Loucy (cell line): ENCODE measurements around the gene CKS1B.

ENCODE experiments used
- H2AFZ ChIP-seq: fragments of 200-600 bp; sonication (generic); 2 replicates; pipeline ENCODE4 v1.6.0; 2016; ENCODE audit warnings: antibody characterized with exemption, mild to moderate bottlenecking, low read length, moderate library complexity
- H3F3A ChIP-seq: fragments of 200-600 bp; 2 replicates; pipeline ENCODE4 v1.6.0; 2016; ENCODE audit warnings: antibody characterized with exemption, low read depth, mild to moderate bottlenecking
- H3K27me3 ChIP-seq: fragments of 200-600 bp; sonication (generic); 2 replicates; pipeline ENCODE4 v1.6.1; 2014; ENCODE audit warnings: low read length, mild to moderate bottlenecking; ENCODE audit not compliant: insufficient read depth, poor library complexity, severe bottlenecking
- H3K36me3 ChIP-seq: fragments of 200-600 bp; sonication (generic); 2 replicates; pipeline ENCODE4 v1.6.1; 2016; ENCODE audit warnings: low read length; ENCODE audit not compliant: insufficient read depth
- H3K4me1 ChIP-seq: fragments of 200-600 bp; sonication (generic); 2 replicates; pipeline ENCODE4 v1.5.1; 2014; ENCODE audit warnings: low read length, mild to moderate bottlenecking; ENCODE audit not compliant: insufficient read depth, poor library complexity, severe bottlenecking
- H3K4me2 ChIP-seq: fragments of 200-600 bp; sonication (generic); 2 replicates; pipeline ENCODE4 v1.6.0; 2014; ENCODE audit warnings: antibody characterized with exemption, low read length, low read depth, mild to moderate bottlenecking; ENCODE audit not compliant: poor library complexity, severe bottlenecking
- H3K4me3 ChIP-seq: fragments of 200-600 bp; sonication (generic); 2 replicates; pipeline ENCODE4 v1.5.1; 2014; ENCODE audit warnings: low read length, mild to moderate bottlenecking, mixed read lengths; ENCODE audit not compliant: poor library complexity, severe bottlenecking
- H3K79me2 ChIP-seq: fragments of 200-600 bp; sonication (generic); 2 replicates; pipeline ENCODE4 v1.6.1; 2014; ENCODE audit warnings: low read length; ENCODE audit not compliant: insufficient read depth
- H3K9ac ChIP-seq: fragments of 200-600 bp; sonication (generic); 2 replicates; pipeline ENCODE4 v1.6.0; 2014; ENCODE audit warnings: mild to moderate bottlenecking, low read depth, low read length, moderate library complexity; ENCODE audit not compliant: poor library complexity, severe bottlenecking
- H3K9me2 ChIP-seq: fragments of 200-600 bp; sonication (generic); replicated peaks from 2 replicates; pipeline ENCODE4 v1.6.1; 2016; ENCODE audit warnings: low read depth, low read length, mixed read lengths
- H3K9me3 ChIP-seq: fragments of 200-600 bp; sonication (generic); 2 replicates; pipeline ENCODE4 v1.6.1; 2014; ENCODE audit warnings: mild to moderate bottlenecking, antibody characterized with exemption, low read length, low read depth; ENCODE audit not compliant: insufficient read depth
- H4K20me1 ChIP-seq: fragments of 200-600 bp; sonication (generic); 2 replicates; pipeline ENCODE4 v1.6.0; 2014; ENCODE audit warnings: antibody characterized with exemption, low read length, mild to moderate bottlenecking; ENCODE audit not compliant: insufficient read depth, poor library complexity, severe bottlenecking
- EZH2phosphoT487 ChIP-seq: fragments of 200-600 bp; IDR thresholded peaks from 2 replicates; pipeline ENCODE4 v1.6.1; 2018; ENCODE audit warnings: antibody characterized with exemption, mild to moderate bottlenecking, moderate library complexity, borderline replicate concordance
- TF ChIP-seq, protein P1 (sequence below): fragments of 200-600 bp; sonication (generic); conservative IDR thresholded peaks from 2 replicates; pipeline ENCODE4 v1.5.1; 2014; ENCODE audit warnings: mild to moderate bottlenecking, antibody characterized with exemption, low read length

Gene CKS1B

DNA sequence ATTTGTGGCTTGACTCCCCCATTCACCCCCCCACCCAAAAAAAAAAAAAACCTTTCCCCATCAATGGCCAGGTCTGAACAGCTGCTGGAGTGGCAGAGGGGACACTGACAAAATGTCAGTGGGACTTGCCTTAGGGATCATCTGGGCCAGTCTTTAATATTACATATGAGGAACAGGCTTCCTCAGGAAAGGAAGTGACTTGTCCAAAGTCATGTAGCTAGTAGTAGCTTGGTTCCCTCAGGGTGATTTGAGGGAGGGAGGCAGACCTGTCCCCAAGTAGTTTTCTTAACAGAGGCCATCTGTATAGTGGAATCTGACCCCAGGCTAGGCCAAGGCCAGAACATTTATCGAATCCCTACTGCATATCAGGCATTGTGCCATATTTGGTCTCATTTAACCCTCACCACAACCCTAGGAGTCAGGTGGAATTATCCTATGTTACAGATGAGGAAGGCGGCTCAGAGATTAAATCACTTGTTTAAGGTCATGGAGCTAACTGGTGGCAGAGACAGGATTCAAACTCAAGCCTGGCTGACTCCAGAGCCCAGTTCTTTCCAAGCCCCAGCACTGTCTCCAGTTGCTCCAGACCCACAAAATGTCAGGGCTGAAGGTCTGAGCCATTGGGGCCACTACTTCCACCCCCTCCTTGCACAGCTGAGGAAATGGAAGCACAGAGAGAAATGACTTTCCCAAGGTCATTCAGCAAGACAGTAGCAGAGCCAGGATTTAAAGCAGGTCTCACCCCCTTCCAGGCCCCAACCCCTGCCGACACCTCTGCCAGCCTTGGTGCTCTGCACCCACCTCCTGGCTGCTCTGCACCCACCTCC is 38.5 kb downstream of the CKS1B start:
- H3K9me2 ChIP-seq: no peaks in the 10 kb centered on the region
- H2AFZ ChIP-seq: no peak overlapping the region
- no peak overlapping the region for H3K4me3 ChIP-seq
- no peaks in the 10 kb centered on the region for H3F3A ChIP-seq
- H3K79me2 ChIP-seq: no peaks in the 10 kb centered on the region
- no peaks in the 10 kb centered on the region for H3K27me3 ChIP-seq
- TF ChIP-seq EZH2phosphoT487: no peak
- TF ChIP-seq, protein P1, sequence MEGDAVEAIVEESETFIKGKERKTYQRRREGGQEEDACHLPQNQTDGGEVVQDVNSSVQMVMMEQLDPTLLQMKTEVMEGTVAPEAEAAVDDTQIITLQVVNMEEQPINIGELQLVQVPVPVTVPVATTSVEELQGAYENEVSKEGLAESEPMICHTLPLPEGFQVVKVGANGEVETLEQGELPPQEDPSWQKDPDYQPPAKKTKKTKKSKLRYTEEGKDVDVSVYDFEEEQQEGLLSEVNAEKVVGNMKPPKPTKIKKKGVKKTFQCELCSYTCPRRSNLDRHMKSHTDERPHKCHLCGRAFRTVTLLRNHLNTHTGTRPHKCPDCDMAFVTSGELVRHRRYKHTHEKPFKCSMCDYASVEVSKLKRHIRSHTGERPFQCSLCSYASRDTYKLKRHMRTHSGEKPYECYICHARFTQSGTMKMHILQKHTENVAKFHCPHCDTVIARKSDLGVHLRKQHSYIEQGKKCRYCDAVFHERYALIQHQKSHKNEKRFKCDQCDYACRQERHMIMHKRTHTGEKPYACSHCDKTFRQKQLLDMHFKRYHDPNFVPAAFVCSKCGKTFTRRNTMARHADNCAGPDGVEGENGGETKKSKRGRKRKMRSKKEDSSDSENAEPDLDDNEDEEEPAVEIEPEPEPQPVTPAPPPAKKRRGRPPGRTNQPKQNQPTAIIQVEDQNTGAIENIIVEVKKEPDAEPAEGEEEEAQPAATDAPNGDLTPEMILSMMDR: no peak
- no peaks in the 10 kb centered on the region for H3K9me3 ChIP-seq
- peak overlapping the region; percentile 28 for H3K9ac ChIP-seq
- H3K36me3 ChIP-seq: no peaks in the 10 kb centered on the region
- no peaks in the 10 kb centered on the region for H4K20me1 ChIP-seq
- H3K4me2 ChIP-seq: peak overlapping the region; percentile 49
- peaks cover 51% of the 10 kb centered on the region for H3K4me1 ChIP-seq

DNA sequence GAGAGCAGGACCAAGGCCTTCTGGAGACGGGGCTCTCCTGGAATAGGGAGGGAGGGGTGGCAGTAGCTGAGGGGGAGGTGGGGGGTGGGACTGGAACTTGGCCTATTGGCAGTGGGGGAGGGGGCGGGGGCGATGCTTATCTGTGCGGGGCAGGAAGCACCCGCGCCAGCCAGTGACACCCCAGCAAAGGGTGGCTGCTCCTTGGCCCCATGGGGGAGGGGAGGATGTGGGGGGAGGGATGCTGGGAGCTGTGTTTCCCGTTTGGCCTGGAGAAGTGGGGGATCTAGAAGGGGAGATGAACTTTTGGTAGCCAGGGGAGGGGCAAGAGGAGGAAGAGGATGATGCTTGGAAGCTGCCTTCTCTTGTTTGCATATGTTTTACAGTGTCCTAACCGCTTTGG is 39.2 kb downstream of the CKS1B start:
- peak overlapping the region; percentile 18 for H3K4me2 ChIP-seq

DNA sequence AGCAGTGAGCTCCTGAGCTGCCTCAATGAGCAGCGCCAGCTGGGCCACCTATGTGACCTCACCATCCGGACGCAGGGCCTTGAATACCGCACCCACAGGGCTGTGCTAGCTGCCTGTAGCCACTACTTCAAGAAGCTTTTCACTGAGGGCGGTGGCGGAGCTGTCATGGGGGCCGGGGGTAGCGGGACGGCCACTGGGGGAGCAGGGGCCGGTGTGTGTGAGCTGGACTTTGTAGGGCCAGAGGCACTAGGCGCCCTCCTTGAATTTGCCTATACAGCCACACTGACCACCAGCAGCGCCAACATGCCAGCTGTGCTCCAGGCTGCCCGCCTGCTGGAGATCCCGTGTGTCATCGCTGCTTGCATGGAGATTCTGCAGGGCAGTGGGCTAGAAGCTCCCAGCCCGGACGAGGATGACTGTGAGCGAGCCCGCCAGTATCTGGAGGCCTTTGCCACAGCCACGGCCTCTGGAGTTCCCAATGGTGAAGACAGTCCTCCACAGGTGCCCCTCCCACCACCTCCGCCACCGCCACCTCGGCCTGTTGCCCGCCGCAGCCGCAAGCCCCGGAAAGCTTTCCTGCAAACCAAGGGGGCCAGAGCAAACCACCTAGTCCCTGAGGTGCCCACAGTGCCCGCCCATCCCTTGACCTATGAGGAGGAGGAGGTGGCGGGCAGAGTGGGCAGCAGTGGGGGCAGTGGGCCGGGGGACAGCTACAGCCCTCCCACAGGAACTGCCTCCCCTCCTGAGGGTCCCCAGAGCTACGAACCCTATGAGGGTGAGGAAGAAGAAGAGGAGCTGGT is 40.4 kb downstream of the CKS1B start:
- no peak overlapping the region for H3K4me3 ChIP-seq
- no peaks in the 10 kb centered on the region for H4K20me1 ChIP-seq
- TF ChIP-seq, protein P1: no peak
- TF ChIP-seq EZH2phosphoT487: no peak
- no peaks in the 10 kb centered on the region for H3K79me2 ChIP-seq
- H3K4me2 ChIP-seq: no peak overlapping the region
- H3F3A ChIP-seq: no peaks in the 10 kb centered on the region
- peak overlapping the region; percentile 22 for H3K9ac ChIP-seq
- no peaks in the 10 kb centered on the region for H3K9me3 ChIP-seq
- no peaks in the 10 kb centered on the region for H3K36me3 ChIP-seq
- H3K9me2 ChIP-seq: no peaks in the 10 kb centered on the region
- no peak overlapping the region for H2AFZ ChIP-seq
- no peaks in the 10 kb centered on the region for H3K27me3 ChIP-seq
- H3K4me1 ChIP-seq: peaks cover 45% of the 10 kb centered on the region

More for the DNA sequence above, 39.2 kb downstream of the CKS1B start:
- no peaks in the 10 kb centered on the region for H3F3A ChIP-seq
- peaks cover 49% of the 10 kb centered on the region for H3K4me1 ChIP-seq
- H2AFZ ChIP-seq: no peak overlapping the region
- H3K9ac ChIP-seq: peak overlapping the region; percentile 22
- no peaks in the 10 kb centered on the region for H3K79me2 ChIP-seq
- no peaks in the 10 kb centered on the region for H3K9me2 ChIP-seq
- no peaks in the 10 kb centered on the region for H3K36me3 ChIP-seq
- no peak overlapping the region for H3K4me3 ChIP-seq
- no peaks in the 10 kb centered on the region for H3K27me3 ChIP-seq
- TF ChIP-seq, protein P1: no peak
- no peak for TF ChIP-seq EZH2phosphoT487
- no peaks in the 10 kb centered on the region for H3K9me3 ChIP-seq
- H4K20me1 ChIP-seq: no peaks in the 10 kb centered on the region
